Liver (tissue), 3 donors: ENCODE results near the gene GSK3A.

Experiments used
- ATF3 ChIP-seq: IDR thresholded peaks from 2 replicates; pipeline ENCODE4 v1.6.1; 2016; ENCODE audit warnings: antibody characterized with exemption
- CTCF ChIP-seq: fragments of 150-350 bp; IDR thresholded peaks from 2 replicates; pipeline ENCODE4 v1.5.1; 2017; ENCODE audit warnings: improper control_type of control experiment, low read depth, low read length; ENCODE audit not compliant: missing input control
- GABPA ChIP-seq, 2 donors: IDR thresholded peaks in 1 of 2; conservative IDR thresholded peaks in 1 of 2; 2 replicates each; pipeline ENCODE4 v1.6.1; 2016; ENCODE audit warnings: antibody characterized with exemption in 2 of 2, mild to moderate bottlenecking in 1 of 2, moderate library complexity in 1 of 2
- JUND ChIP-seq, 2 donors: IDR thresholded peaks; 2 replicates each; pipeline ENCODE4 v1.6.1; 2016; ENCODE audit warnings: antibody characterized with exemption in 2 of 2
- RAD21 ChIP-seq, 2 donors: IDR thresholded peaks; 2 replicates each; pipeline ENCODE4 v1.6.1; 2016; ENCODE audit warnings: antibody characterized with exemption in 2 of 2, mild to moderate bottlenecking in 2 of 2
- REST ChIP-seq: IDR thresholded peaks from 2 replicates; pipeline ENCODE4 v1.6.1; 2016; ENCODE audit warnings: antibody characterized with exemption, mild to moderate bottlenecking
- SP1 ChIP-seq: IDR thresholded peaks from 2 replicates; pipeline ENCODE4 v1.6.1; 2018; ENCODE audit warnings: antibody characterized with exemption, mild to moderate bottlenecking
- TAF1 ChIP-seq: conservative IDR thresholded peaks from 2 replicates; pipeline ENCODE4 v1.6.1; 2016; ENCODE audit warnings: antibody characterized with exemption, mild to moderate bottlenecking
- YY1 ChIP-seq: IDR thresholded peaks from 2 replicates; pipeline ENCODE4 v1.6.1; 2016; ENCODE audit warnings: antibody characterized with exemption, mild to moderate bottlenecking
- ZBTB33 ChIP-seq: IDR thresholded peaks from 2 replicates; pipeline ENCODE4 v1.6.1; 2016; ENCODE audit warnings: antibody characterized with exemption
- donor health status: healthy.
- donor health status: healthy.

- TF ChIP-seq CTCF (no peak), GABPA (IDR thresholded peaks at IDR 0.05 in 1 of 2, conservative IDR thresholded peaks at IDR 0.05 in 1 of 2) (no peak), REST (no peak), SP1 (no peak), JUND (IDR thresholded peaks at IDR 0.05) (no peak), RAD21 (IDR thresholded peaks at IDR 0.05) (no peak), YY1 (no peak), ZBTB33 (no peak), TAF1 (no peak), ATF3 (no peak)
Observed at GRCh38 chr19:42242069-42242511, 312 bp downstream of the GSK3A start.
